ENCODE results near the gene LHPP.

Gene LHPP

DNA sequence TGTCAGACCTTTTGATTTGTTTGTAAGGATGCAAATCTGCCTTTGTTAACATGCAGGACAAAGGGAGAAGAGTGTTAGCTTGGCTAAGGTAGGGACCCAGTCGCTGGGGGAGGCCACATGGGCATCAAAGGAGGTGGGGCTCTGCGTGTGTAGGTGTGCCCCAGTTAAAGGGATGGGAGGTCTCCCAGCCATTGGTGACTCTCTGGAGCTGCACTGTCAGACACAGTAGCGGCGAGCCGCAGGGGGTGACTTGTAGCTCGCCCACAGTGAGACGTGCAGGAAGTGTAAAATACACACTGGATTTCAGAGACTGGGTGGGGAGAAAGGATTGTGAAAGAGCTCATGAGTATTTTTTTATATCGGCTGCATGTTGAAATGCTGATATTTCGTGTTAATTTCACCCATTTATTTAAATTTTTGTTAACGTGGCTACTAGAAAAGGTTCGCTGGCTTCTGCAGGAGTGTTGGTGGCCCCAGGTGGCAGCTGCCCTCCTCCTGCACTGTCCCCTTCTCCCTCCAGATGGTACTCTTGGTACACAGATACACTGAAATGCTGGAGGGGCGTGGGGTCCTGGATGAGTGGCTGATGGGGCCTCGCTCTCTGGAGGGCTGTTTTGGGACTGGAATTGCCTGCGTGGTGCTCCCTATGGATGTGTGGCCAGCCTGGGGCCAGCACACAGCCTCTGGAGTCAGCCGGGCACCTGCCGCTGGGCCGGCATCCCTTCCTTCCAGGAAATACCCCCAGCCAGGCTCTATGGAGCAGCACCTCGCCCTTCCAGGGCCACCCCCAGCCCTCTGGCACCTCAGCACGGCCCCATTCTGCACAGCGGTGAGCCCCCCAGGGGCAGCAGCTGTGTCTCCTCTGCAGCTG, 59.2 kb downstream of the LHPP start:
- peaks cover 15% of the 10 kb centered on the region for H3K4me1 ChIP-seq (ENCODE audit: control insufficient read depth, low read length)
- no peaks in the 10 kb centered on the region for H4K20me1 ChIP-seq (ENCODE audit: control insufficient read depth, insufficient read depth, low read depth, low read length)
- no peaks in the 10 kb centered on the region for H3F3A ChIP-seq (ENCODE audit: control insufficient read depth, insufficient read depth)
- 0 out of 2 replicates have a peak, but pooled peaks cover 4% of the 10 kb centered on the region for H3K27me3 ChIP-seq (ENCODE audit: control insufficient read depth, low read length)
- H3K9me3 ChIP-seq (ENCODE audit: control insufficient read depth, insufficient read depth, low read length): no peaks in the 10 kb centered on the region
- H3K4me3 ChIP-seq (ENCODE audit: low read length): no peak overlapping the region
- H3K79me2 ChIP-seq (ENCODE audit: control insufficient read depth, low read length): no peaks in the 10 kb centered on the region
- no peaks in the 10 kb centered on the region for H3K36me3 ChIP-seq (ENCODE audit: control insufficient read depth, low read length)
- no peaks in the 10 kb centered on the region for H3K9me2 ChIP-seq (replicated peaks; ENCODE audit: control insufficient read depth, low read length)
- TF ChIP-seq EZH2phosphoT487 (IDR thresholded peaks at IDR 0.05; ENCODE audit: borderline replicate concordance, low read length) (no peak), CTCF (IDR thresholded peaks at IDR 0.05; ENCODE audit: low read depth, low read length, poor library complexity, severe bottlenecking) (no peak)
- H3K4me2 ChIP-seq (ENCODE audit: low read length): no peak overlapping the region
- H3K27ac ChIP-seq (ENCODE audit: low read depth, low read length): no peak overlapping the region

GRCh38 chr10:124521429-124521871, 59.8 kb downstream of the LHPP start:
- no peaks in the 10 kb centered on the region for H3K36me3 ChIP-seq (ENCODE audit: control insufficient read depth, low read length)
- H4K20me1 ChIP-seq (ENCODE audit: control insufficient read depth, insufficient read depth, low read depth, low read length): no peaks in the 10 kb centered on the region
- no peaks in the 10 kb centered on the region for H3K79me2 ChIP-seq (ENCODE audit: control insufficient read depth, low read length)
- no peak overlapping the region for H3K4me3 ChIP-seq (ENCODE audit: low read length)
- 0 out of 2 replicates have a peak, but pooled peaks cover 4% of the 10 kb centered on the region for H3K27me3 ChIP-seq (ENCODE audit: control insufficient read depth, low read length)
- no peaks in the 10 kb centered on the region for H3K9me3 ChIP-seq (ENCODE audit: control insufficient read depth, insufficient read depth, low read length)
- no peaks in the 10 kb centered on the region for H3K9me2 ChIP-seq (replicated peaks; ENCODE audit: control insufficient read depth, low read length)
- H3F3A ChIP-seq (ENCODE audit: control insufficient read depth, insufficient read depth): no peaks in the 10 kb centered on the region
- TF ChIP-seq EZH2phosphoT487 (IDR thresholded peaks at IDR 0.05; ENCODE audit: borderline replicate concordance, low read length): no peak
- TF ChIP-seq CTCF (IDR thresholded peaks at IDR 0.05; ENCODE audit: low read depth, low read length, poor library complexity, severe bottlenecking): no peak
- H3K4me1 ChIP-seq (ENCODE audit: control insufficient read depth, low read length): peaks cover 15% of the 10 kb centered on the region
- no peak overlapping the region for H3K4me2 ChIP-seq (ENCODE audit: low read length)
- no peak overlapping the region for H3K27ac ChIP-seq (ENCODE audit: low read depth, low read length)

GRCh38 chr10:124522131-124522932, 60.7 kb downstream of the LHPP start:
- H3K36me3 ChIP-seq (ENCODE audit: control insufficient read depth, low read length): no peaks in the 10 kb centered on the region
- peaks cover 15% of the 10 kb centered on the region for H3K4me1 ChIP-seq (ENCODE audit: control insufficient read depth, low read length)
- H3K9me3 ChIP-seq (ENCODE audit: control insufficient read depth, insufficient read depth, low read length): no peaks in the 10 kb centered on the region
- H3K27me3 ChIP-seq (ENCODE audit: control insufficient read depth, low read length): 0 out of 2 replicates have a peak, but pooled peaks cover 4% of the 10 kb centered on the region
- no peaks in the 10 kb centered on the region for H3K9me2 ChIP-seq (replicated peaks; ENCODE audit: control insufficient read depth, low read length)
- no peaks in the 10 kb centered on the region for H3K79me2 ChIP-seq (ENCODE audit: control insufficient read depth, low read length)
- no peaks in the 10 kb centered on the region for H4K20me1 ChIP-seq (ENCODE audit: control insufficient read depth, insufficient read depth, low read depth, low read length)
- H3K27ac ChIP-seq (ENCODE audit: low read depth, low read length): no peak overlapping the region
- peak overlapping the region; percentile 71 for H3K4me2 ChIP-seq (ENCODE audit: low read length)
- peak overlapping the region; percentile 60 for H3K4me3 ChIP-seq (ENCODE audit: low read length)
- no peak for TF ChIP-seq CTCF (IDR thresholded peaks at IDR 0.05; ENCODE audit: low read depth, low read length, poor library complexity, severe bottlenecking)
- no peak for TF ChIP-seq EZH2phosphoT487 (IDR thresholded peaks at IDR 0.05; ENCODE audit: borderline replicate concordance, low read length)
- H3F3A ChIP-seq (ENCODE audit: control insufficient read depth, insufficient read depth): no peaks in the 10 kb centered on the region
